GM18870 (cell line): Measurements from ENCODE around the gene LCMT2.

Source experiments
- ATAC-seq: cut with Tn5 transposase; IDR thresholded peaks from one replicate; pipeline ENCODE4 v1.9.1; 2021; ENCODE audit warnings: moderate library complexity; ENCODE audit not compliant: unreplicated experiment

Gene LCMT2

DNA sequence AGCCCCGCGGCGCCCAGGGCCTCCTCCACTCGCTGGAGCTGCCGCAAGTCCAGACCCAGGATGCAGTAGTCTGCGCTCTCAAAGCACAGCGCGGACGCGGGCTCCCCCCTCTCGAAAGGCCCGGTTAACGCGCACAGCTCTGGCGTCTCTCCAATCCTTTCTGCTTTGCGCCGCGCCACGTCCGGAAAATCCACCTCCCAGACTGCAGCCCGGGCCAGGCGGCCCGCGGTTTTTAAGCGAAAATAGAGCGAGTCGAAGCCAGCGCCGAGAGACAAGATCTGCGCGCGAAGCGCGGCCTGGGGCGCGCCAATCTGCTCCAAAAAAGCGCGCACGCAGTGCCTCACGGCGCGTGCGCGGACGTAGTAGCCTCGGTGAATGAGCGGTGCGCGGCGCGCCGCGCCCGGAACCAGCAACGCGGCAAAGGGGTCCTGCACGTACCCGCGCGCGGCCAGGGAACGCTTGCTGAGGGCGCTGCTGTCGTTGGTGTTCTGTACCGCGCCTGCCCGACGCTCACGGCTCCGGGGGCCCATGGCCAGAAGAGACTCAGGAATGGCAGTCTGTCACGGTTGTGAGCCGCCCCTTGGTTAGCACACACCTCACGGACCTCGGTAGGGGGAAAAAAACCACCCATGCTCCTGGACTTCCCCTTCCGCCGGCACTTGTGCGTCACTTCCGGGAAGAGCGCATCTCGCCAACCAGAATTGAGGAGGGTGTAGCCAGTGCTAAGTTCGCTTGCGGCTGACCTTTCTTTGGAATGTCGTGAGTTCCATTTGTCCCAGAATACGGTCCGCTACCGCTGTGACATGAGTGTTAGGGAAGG is at the start of gene LCMT2:
TSS of gene LCMT2 (minus strand) at position 614 of the 820 bp plus-strand sequence. CDS start at position 530, 84 bp downstream.
- peak; percentile 90 for ATAC-seq

GRCh38 chr15:43378601-43379000 is 48.2 kb upstream of the LCMT2 start:
- no peak for ATAC-seq

GRCh38 chr15:43376017-43376705 is 45.8 kb upstream of the LCMT2 start:
- ATAC-seq = no peak

DNA sequence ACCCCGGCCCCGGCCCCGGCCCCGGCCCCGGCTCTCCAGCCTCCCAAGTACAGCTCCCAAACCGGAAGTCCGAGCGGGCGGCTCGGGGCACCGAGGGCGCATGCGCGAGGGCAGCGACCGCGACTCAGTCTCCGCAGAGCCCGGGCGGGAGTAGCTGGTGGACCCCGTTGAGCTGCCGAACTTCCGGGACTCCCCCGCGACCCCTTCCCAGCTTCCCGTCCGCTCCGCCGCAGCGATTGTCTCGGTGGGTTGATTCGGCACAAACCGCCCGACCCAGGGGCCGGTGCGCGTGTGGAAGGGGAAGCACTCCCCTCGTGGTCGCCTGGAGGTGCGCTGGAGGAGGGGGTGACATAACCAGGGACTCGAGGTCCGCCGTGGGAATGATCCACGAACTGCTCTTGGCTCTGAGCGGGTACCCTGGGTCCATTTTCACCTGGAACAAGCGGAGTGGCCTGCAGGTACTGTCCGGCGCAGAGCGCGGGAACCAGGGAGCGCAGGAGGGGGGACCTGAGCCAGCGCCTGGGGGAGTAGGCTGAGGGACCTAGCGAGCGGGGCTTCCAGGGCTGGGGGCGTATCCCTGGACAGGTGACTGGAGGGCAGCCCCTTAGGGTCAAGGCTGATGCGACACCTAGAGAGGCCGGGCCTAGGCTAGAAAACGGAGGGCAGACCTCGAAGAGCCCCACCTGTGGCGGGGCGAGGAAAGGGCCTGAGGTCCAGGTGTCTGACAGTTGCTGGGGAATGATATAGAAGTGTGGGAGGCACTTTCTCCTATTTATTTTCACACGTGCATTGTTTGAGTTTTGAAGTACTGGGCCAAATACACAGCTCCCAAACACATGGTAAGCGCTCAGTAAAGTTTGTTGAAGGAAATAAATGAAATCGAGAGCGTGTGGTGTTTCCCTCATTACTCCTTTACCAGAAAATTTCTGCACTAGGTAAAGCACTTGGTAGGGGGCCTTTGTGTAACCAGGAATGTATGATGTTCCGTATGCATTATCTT is 40.9 kb upstream of the LCMT2 start, which contains the start of the genes TUBGCP4 and ZSCAN29:
TSS of gene TUBGCP4 (plus strand) at position 127 of the 1,000 bp plus-strand sequence. CDS start at position 381, 254 bp downstream.
TSS of gene ZSCAN29 (minus strand) at position 69 of the 1,000 bp plus-strand sequence. CDS start 1,130 bp downstream, outside the sequence.
- ATAC-seq = no peak

DNA sequence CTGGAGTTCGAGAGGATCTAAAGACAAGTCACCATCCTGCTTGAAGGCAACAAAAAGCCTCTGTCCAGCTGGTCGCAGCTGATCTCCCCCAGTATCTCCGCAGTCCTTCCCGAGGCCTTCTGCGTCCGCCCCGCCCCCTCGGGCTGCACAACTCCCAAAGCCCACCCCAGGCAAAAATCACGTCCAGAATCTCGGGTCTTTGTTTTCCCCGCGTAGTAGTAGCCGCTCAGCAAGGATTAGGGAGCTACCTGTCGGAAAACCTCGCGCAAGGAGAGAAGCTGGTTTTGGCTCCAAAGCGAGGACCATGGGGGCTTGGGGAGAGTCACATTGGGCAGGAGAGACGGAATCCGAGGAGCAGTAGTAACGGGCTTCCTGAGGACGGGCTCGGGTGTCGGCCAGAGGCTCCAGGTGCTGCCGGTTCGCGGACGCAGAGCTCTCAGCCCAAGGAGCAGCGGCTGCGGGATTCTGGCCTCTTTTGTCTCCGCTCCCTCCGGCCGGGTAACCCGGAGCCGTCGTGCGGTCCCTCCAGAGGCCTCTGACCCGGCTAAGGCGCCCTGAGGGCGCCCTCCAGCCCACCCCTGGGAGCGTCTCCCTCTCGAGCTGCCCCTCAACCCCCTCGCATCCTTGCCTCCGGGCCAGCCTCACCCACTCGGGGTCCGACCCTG is 40.1 kb upstream of the LCMT2 start:
- no peak for ATAC-seq

- no peak for ATAC-seq
These were observed 31.0 kb upstream of the LCMT2 start for GRCh38 chr15:43361313-43361903.

GRCh38 chr15:43360821-43361220 is 30.4 kb upstream of the LCMT2 start:
- ATAC-seq = no peak

GRCh38 chr15:43352693-43353382 is 22.5 kb upstream of the LCMT2 start:
- no peak for ATAC-seq

GRCh38 chr15:43347114-43347513 is 16.7 kb upstream of the LCMT2 start:
- no peak for ATAC-seq

DNA sequence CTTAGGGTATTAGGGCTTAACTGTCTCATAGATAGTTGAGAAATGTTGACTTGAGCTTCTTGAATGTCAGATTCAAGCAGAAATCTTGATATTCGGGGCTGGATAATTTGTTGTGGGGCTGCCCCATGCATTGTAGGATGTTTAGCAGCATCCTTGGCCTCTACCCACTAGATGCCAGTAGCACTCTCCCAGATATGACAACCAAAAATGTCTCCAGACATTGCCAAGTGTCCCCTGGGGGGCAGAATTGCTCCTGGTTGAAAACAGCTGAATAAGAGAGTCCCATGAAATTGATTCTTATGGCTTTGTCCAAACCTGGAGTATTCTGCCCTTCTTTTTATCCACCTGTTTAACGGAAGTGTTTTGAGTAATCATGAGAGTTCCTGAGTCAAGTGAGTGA is 15.9 kb upstream of the LCMT2 start:
- ATAC-seq = no peak

- ATAC-seq = peak; percentile 15
These were observed 361 bp upstream of the LCMT2 start for GRCh38 chr15:43330780-43331087.

DNA sequence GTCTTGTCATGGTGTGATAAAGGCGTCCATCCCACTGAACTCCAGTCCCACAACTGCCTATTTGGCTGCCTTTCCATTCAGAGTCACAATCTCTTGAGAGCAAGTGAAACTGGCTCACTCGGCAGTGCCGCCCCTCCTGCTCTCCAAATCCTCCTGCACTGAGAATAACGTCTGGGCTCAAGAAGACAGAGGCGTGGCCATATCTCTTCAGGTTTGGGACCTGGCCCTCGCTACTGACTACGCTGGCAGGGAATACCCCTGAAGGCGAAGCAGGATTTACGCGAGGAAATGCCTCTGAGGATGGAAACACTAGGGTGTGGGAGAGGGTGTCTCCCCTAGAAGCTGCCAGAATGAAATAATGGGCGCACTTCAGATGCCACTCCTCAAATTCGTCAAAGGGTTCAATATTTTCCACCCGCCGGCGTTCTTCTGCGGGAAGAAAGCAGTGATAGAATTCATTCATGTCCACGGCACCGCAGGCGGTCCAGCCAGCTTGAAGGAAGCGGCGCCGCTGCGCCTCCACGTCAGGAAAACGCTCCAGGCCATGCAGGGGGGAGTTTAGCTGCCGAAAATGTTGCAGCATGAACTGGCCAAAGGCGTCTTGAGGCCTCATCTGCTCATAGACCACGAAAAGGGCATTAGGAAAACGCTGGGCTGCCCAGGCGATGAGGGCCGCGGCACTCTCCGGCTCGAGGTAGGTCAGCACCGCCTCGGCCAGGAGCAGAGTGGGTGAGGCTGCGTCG is 985 bp downstream of the LCMT2 start:
- no peak for ATAC-seq

- ATAC-seq = no peak
These were observed 5.2 kb downstream of the LCMT2 start for GRCh38 chr15:43325039-43325684.

DNA sequence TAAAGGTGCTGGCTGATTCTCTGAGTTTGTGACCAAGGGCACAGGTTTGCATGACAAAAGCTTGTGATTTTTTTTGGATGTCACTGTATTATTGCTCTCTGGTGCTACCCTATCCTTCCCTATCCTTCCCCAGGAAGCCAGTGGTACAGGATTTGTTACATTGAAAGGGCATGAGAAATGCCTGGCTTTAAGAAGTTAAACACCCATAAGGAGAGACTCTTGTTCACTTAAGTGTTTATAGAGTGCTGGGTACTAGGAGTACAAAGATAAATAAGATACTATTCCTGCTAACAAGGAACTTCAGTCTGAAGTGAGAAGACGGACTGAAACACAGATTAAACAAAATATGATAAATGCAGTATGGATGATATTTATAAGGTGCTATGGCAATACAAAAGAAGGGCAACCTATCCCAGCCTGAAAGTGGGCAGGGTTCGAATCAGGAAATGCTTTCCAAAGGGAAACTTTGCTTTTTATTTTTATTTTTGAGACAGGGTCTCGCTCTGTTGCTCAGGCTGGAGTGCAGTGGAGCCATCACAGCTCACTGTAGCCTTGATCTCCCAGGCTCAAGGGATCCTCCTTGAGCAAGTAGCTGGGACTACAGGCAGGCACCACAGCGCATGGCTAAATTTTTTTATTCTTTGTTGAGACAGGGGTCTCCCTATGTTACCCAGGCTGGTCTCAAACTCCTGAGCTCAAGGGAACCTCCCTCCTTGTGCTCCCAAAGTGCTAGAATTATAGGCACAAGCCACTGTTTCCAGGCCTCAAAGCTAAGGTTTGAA is 11.2 kb downstream of the LCMT2 start:
- no peak for ATAC-seq

GRCh38 chr15:43317566-43318184 is 12.7 kb downstream of the LCMT2 start:
- ATAC-seq = no peak

DNA sequence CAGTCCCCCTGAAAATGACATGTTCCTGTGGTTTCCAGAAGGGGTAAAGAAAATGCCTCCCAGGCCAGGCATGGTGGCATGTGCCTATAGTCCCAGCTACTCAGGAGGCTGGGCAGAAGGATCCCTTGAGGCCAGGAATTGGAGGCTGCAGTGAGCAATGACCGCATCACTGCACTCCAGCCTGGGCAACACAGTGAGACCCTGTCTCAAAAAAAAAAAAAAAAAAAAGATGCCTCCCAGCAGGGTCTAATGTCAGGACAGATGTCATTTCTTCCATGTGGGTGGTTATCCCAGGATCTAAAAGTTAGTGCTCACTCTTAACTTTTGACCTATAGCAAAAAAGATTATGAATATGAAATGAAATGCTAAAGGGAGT is 13.4 kb downstream of the LCMT2 start:
- no peak for ATAC-seq
